PC-9 (cell line): ENCODE data around the gene ATXN7.

ENCODE experiments used
- CTCF ChIP-seq: fragments of 200-600 bp; sonication (generic); conservative IDR thresholded peaks from 2 replicates; pipeline ENCODE4 v1.6.1; 2017; ENCODE audit warnings: mixed run types, antibody characterized with exemption, mild to moderate bottlenecking, moderate library complexity
- EZH2 ChIP-seq: fragments of 200-600 bp; sonication (generic); IDR thresholded peaks from 2 replicates; pipeline ENCODE4 v1.8.0; 2017; ENCODE audit warnings: antibody characterized with exemption, low read depth

- TF ChIP-seq CTCF: no peak
- no peak for TF ChIP-seq EZH2
Measured at GRCh38 chr3:63931290-63931689, 67.6 kb downstream of the ATXN7 start.
